ENCODE measurements around the gene FGA. TPM values are rescaled to one million over a fixed set of nuclear protein-coding genes. Genes with fewer than 3 reads are reported as not detected.

Gene FGA
- polyA plus RNA-seq, 1 experiment = not detected

GRCh38 chr4:154625971-154626370, 35.4 kb upstream of the FGA start:
- no peak for TF ChIP-seq CTCF (IDR thresholded peaks at IDR 0.05; ENCODE audit: insufficient read depth, low read depth, low read length)
- H3K27me3 ChIP-seq (ENCODE audit: control insufficient read depth, insufficient read depth, low read length) = peaks cover 3% of the 10 kb centered on the region; the same call in 1 of the 2 replicates
- no peak for DNase-seq (ENCODE audit: low read depth)
- H3K4me3 ChIP-seq (ENCODE audit: low read depth, low read length) = no peak overlapping the region
- CTCF ChIA-PET = interaction anchor here (1.1 to 3.2 kb wide), 3 partner anchors 14 to 74 kb away, joined by 3 to 10 read pairs (median 3); no protein-coding TSS in a partner anchor
- no peaks in the 10 kb centered on the region for H3K36me3 ChIP-seq (ENCODE audit: control insufficient read depth, insufficient read depth, low read length)
- POLR2A ChIA-PET = no interaction called here

- Histone ChIP-seq H3K27me3 (ENCODE audit: control insufficient read depth, insufficient read depth, low read length) (peaks cover 6% of the 10 kb centered on the region), H3K36me3 (ENCODE audit: control insufficient read depth, insufficient read depth, low read length) (no peaks in the 10 kb centered on the region), H3K4me3 (ENCODE audit: low read depth, low read length) (no peak overlapping the region)
- CTCF ChIA-PET = interaction anchor here (0.8 to 3.2 kb wide), 7 partner anchors 9 to 73 kb away, joined by 3 to 12 read pairs (median 5); partner anchors contain the start of gene PLRG1
- TF ChIP-seq CTCF (IDR thresholded peaks at IDR 0.05; ENCODE audit: insufficient read depth, low read depth, low read length) = no peak
- no peak for DNase-seq (ENCODE audit: low read depth)
- POLR2A ChIA-PET = no interaction called here
These were observed 33.5 kb upstream of the FGA start for GRCh38 chr4:154623995-154624394.

- no peak for DNase-seq (ENCODE audit: low read depth)
- ChIA-PET POLR2A (no interaction called here), CTCF (interaction anchor here (0.7 to 3.2 kb wide), 7 partner anchors 9 to 323 kb away, joined by 3 to 12 read pairs (median 5); no protein-coding TSS in a partner anchor)
- no peak for TF ChIP-seq CTCF (IDR thresholded peaks at IDR 0.05; ENCODE audit: insufficient read depth, low read depth, low read length)
- Histone ChIP-seq H3K4me3 (ENCODE audit: low read depth, low read length) (no peak overlapping the region), H3K36me3 (ENCODE audit: control insufficient read depth, insufficient read depth, low read length) (no peaks in the 10 kb centered on the region), H3K27me3 (ENCODE audit: control insufficient read depth, insufficient read depth, low read length) (peaks cover 6% of the 10 kb centered on the region)
These were observed 32.9 kb upstream of the FGA start for GRCh38 chr4:154623436-154623835.

- H3K36me3 ChIP-seq (ENCODE audit: control insufficient read depth, insufficient read depth, low read length) = no peaks in the 10 kb centered on the region
- TF ChIP-seq CTCF (IDR thresholded peaks at IDR 0.05; ENCODE audit: insufficient read depth, low read depth, low read length) = peak; percentile 37
- no peak for DNase-seq (ENCODE audit: low read depth)
- H3K4me3 ChIP-seq (ENCODE audit: low read depth, low read length) = no peak overlapping the region
- H3K27me3 ChIP-seq (ENCODE audit: control insufficient read depth, insufficient read depth, low read length) = peaks cover 6% of the 10 kb centered on the region
- CTCF ChIA-PET = interaction anchor here (0.7 to 2.4 kb wide), 7 partner anchors 10 to 324 kb away, joined by 3 to 12 read pairs (median 5); partner anchors contain the start of gene FGB
- POLR2A ChIA-PET = no interaction called here
These were observed 32.1 kb upstream of the FGA start for GRCh38 chr4:154622598-154622997.

- no peak for DNase-seq (ENCODE audit: low read depth)
- no peaks in the 10 kb centered on the region for H3K36me3 ChIP-seq (ENCODE audit: control insufficient read depth, insufficient read depth, low read length)
- ChIA-PET POLR2A (interaction anchor here (0.6 kb wide), 1 partner anchor 158 kb away, joined by 3 read pairs; no protein-coding TSS in a partner anchor), CTCF (interaction anchor here (1.1 to 3.9 kb wide), 6 partner anchors 10 to 141 kb away, joined by 3 to 46 read pairs (median 3); no protein-coding TSS in a partner anchor)
- no peak for TF ChIP-seq CTCF (IDR thresholded peaks at IDR 0.05; ENCODE audit: insufficient read depth, low read depth, low read length)
- H3K4me3 ChIP-seq (ENCODE audit: low read depth, low read length) = no peak overlapping the region
- peaks cover 4% of the 10 kb centered on the region for H3K27me3 ChIP-seq (ENCODE audit: control insufficient read depth, insufficient read depth, low read length)
These were observed 29.6 kb upstream of the FGA start for GRCh38 chr4:154620111-154620510.
